Measurements from ENCODE around the gene PAPOLB.

The PAPOLB gene

DNA sequence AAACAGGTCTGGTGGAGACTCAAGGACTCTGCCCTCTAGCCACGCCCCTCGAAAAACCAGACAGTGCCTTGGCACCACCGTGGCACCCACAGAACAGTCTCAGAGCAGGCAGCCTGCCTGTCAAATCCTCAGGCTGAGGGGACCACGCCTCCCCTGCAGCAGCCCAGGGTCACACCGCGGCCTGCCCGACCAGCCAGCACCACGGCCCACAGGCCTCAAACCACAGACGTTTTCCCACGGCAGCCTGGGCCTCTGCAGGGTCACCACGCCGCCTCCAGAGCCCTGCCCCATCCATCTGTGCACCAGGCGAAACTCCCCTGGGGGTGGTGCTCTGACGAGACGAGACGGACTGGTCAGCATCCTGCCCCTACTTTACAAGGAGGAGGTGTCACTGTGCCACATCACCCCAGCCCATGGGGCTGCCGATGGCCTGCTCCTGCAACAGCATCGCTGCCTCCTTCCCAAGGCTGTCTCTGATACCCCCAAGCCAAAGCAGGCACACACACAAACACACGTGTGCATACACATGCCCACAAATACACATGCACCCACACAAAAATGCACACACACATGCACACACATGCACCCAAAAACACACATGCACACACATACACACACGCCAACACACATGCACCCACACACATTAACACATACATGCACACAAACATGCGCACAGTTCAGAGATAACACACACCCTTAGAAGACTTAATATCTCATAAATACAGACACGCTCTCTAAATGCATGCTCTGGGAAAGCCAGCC, 24.6 kb downstream of the PAPOLB start:
- no peak for DNase-seq (ENCODE audit: extremely low spot score)
- CTCF ChIA-PET = interaction anchor here (1.5 kb wide), 1 partner anchor 223 kb away, joined by 4 read pairs; no protein-coding TSS in a partner anchor
- TF ChIP-seq, protein P1, sequence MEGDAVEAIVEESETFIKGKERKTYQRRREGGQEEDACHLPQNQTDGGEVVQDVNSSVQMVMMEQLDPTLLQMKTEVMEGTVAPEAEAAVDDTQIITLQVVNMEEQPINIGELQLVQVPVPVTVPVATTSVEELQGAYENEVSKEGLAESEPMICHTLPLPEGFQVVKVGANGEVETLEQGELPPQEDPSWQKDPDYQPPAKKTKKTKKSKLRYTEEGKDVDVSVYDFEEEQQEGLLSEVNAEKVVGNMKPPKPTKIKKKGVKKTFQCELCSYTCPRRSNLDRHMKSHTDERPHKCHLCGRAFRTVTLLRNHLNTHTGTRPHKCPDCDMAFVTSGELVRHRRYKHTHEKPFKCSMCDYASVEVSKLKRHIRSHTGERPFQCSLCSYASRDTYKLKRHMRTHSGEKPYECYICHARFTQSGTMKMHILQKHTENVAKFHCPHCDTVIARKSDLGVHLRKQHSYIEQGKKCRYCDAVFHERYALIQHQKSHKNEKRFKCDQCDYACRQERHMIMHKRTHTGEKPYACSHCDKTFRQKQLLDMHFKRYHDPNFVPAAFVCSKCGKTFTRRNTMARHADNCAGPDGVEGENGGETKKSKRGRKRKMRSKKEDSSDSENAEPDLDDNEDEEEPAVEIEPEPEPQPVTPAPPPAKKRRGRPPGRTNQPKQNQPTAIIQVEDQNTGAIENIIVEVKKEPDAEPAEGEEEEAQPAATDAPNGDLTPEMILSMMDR (IDR thresholded peaks at IDR 0.05; ENCODE audit: control extremely low read depth, extremely low read depth, low read depth, missing control alignments) = no peak
- POLR2A ChIA-PET = no interaction called here

DNA sequence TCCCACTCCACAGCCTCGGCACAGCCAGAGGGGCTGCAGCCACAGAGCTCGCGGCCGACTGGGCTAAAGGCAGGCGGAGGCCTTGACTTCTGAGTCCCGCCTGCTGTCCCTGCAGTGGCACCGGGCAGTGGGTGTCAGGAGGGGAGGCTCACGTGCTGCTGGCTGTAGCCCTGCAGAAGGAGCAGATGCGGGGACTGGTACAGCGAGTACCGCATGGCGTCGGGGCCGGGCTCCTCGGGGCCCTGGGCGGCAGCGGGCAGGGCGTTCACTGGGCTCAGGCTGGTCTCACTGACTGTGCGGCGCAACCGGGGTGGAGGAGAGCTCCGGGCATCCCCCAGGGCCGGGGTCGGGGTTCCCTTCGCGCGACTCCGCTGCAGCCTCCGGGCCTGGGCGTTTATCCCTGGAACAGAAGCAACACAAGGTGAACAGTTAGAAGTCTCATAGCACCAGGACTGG, 25.6 kb downstream of the PAPOLB start:
- DNase-seq (ENCODE audit: extremely low spot score) = no peak
- ChIA-PET POLR2A (no interaction called here), CTCF (no interaction called here)
- TF ChIP-seq, protein P1 (IDR thresholded peaks at IDR 0.05; ENCODE audit: control extremely low read depth, extremely low read depth, low read depth, missing control alignments) = no peak

DNA sequence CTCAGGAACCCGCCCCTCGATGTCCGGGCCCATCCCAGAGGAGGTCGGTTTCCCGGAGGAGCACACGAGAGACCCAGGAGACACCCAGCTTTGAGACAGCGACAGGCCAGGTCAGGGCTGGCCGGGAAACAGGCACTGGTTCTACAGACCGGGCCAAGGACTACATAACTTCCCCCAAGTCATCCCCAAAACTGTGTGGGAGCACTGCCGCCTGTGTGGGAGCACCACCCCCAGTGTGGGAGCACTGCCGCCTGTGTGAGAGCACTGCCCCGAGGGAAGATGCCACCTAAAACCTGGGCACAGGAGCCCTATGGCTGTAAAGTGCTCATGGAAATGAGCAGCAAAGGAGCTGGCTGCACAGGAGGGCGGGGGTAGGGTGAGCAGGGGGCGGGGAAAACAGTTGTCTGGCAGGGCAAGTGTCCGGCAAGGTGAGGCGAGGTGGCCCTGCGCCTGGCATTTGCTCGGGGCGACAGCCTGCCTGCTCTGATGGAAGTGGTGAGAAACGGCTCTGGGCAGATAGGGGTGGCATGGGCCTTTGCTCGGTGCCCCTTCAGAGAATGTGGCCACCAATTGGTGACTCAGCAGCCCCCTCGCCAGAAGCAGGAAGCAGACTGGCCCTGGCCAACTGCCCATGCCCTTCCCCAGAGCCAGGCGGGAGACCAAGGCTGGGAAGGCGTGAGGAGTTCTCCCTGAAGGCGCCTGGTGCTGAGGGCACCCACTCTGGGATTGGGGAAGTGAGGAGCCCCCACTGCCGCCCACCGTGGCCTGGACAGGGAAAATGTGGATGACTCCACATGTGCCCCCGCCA, 26.2 kb downstream of the PAPOLB start:
- TF ChIP-seq, protein P1 (IDR thresholded peaks at IDR 0.05; ENCODE audit: control extremely low read depth, extremely low read depth, low read depth, missing control alignments) = no peak
- CTCF ChIA-PET = no interaction called here

DNA sequence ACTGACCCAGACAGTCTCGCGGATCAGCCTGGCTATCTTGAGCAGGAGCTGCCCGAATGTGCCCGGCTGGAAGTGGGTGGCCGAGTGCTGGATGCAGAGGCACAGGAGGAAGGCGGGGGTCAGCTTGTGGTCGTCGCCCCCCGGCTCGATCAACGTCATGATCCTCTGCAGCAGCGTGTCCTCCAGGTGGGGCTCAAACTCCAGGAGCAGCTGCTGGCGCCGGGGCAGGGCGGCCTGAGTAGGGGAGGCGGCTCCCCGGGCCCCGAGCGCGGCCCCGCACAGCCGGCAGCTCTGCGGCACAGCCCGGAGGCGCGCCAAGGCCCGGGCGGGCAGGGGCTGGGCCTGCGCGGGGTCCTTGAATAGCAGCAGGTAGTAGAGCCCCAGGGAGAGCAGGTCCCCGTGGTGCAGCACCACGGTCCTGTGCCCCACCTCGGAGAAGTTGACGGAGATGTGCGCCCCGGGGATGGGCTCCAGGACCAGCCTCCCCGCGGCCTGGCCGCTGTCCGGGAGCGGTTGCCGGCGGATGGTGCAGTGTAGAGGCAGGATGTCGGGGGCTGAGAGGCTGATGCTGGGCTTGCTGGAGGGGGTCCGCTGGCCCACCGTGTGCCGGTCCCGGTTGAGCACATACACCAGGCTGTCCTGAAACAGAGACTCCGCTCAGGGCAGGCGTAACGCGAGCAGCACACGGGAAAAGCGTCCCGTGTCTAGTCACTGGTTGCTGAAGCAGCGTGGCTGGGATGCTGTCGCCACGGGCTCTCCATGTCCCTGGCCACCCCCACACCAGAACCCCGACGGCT, 27.0 kb downstream of the PAPOLB start:
- CTCF ChIA-PET = no interaction called here
- TF ChIP-seq, protein P1 (IDR thresholded peaks at IDR 0.05; ENCODE audit: control extremely low read depth, extremely low read depth, low read depth, missing control alignments) = no peak
- DNase-seq (ENCODE audit: extremely low spot score) = no peak
- POLR2A ChIA-PET = no interaction called here

More for the DNA sequence above, 26.2 kb downstream of the PAPOLB start:
- POLR2A ChIA-PET = no interaction called here
- DNase-seq (ENCODE audit: extremely low spot score) = no peak

- CTCF ChIA-PET = no interaction called here
- POLR2A ChIA-PET = no interaction called here
- TF ChIP-seq, protein P1 (IDR thresholded peaks at IDR 0.05; ENCODE audit: control extremely low read depth, extremely low read depth, low read depth, missing control alignments) = no peak
- DNase-seq (ENCODE audit: extremely low spot score) = no peak
These were observed 27.9 kb downstream of the PAPOLB start for GRCh38 chr7:4833691-4834600.
